ENCODE data around the gene HTRA3. TPM values are rescaled to one million over a fixed set of nuclear protein-coding genes. Genes with fewer than 3 reads are reported as not detected.

The HTRA3 gene
- total and polyA plus RNA-seq, 7 donors, result 7.2 to 26.4 (median 14.0) TPM

- H3K36me3 ChIP-seq (ENCODE audit: insufficient read depth in 1 of 2, low read depth in 1 of 2), result no peaks in the 10 kb centered on the region
Measured at GRCh38 chr4:8297691-8298485, 28.3 kb downstream of the HTRA3 start.

GRCh38 chr4:8300832-8301231 lies 31.3 kb downstream of the HTRA3 start:
- Histone ChIP-seq H3K4me3 (no peak overlapping the region), H3K27me3 (ENCODE audit: insufficient read depth in 3 of 3, low read length in 2 of 3) (no peaks in the 10 kb centered on the region), H3K27ac (no peak overlapping the region), H3K9me3 (peaks cover 3% of the 10 kb centered on the region), H3K36me3 (ENCODE audit: insufficient read depth in 1 of 2, low read depth in 1 of 2) (no peaks in the 10 kb centered on the region), H3K4me1 (no peaks in the 10 kb centered on the region)
- TF ChIP-seq CTCF (IDR thresholded peaks at IDR 0.05), result no peak
- DNase-seq, result no peak
- ATAC-seq, result no peak
- intact Hi-C loops (cut with DNase I), result no loop called here
- 93 to 98% (median 97%) methylated on average over 1 of the region's 1 CpG for WGBS, 3 donors

More at GRCh38 chr4:8297691-8298485, 28.3 kb downstream of the HTRA3 start:
- no peak for TF ChIP-seq CTCF (IDR thresholded peaks at IDR 0.05)
- ATAC-seq (peak in 3 of 4 donors; percentile 21 to 35 (median 23)), DNase-seq (peak; percentile 11 to 49)
- H3K4me1 ChIP-seq, result no peaks in the 10 kb centered on the region
- H3K27me3 ChIP-seq (ENCODE audit: insufficient read depth in 3 of 3, low read length in 2 of 3), result no peaks in the 10 kb centered on the region
- peaks cover 3% of the 10 kb centered on the region for H3K9me3 ChIP-seq
- no peak overlapping the region for H3K27ac ChIP-seq
- no peak overlapping the region for H3K4me3 ChIP-seq
- intact Hi-C loops (cut with DNase I), result no loop called here
- 71 to 78% (median 76%) methylated on average over 20 of the region's 20 CpGs for WGBS, 3 donors

- H3K4me3 ChIP-seq, result no peak overlapping the region
- ATAC-seq, result no peak
- peaks cover 8% of the 10 kb centered on the region for H3K4me1 ChIP-seq
- H3K9me3 ChIP-seq, result peaks cover 3% of the 10 kb centered on the region
- 94 to 97% (median 94%) methylated on average over 22 of the region's 22 CpGs for WGBS, 3 donors
- H3K27me3 ChIP-seq (ENCODE audit: insufficient read depth in 3 of 3, low read length in 2 of 3), result no peaks in the 10 kb centered on the region
- no peak overlapping the region for H3K27ac ChIP-seq
- intact Hi-C loops (cut with DNase I), result no loop called here
- H3K36me3 ChIP-seq (ENCODE audit: insufficient read depth in 1 of 2, low read depth in 1 of 2), result no peaks in the 10 kb centered on the region
- DNase-seq, result peak in 1 of 2 donors; percentile 40
- TF ChIP-seq CTCF (IDR thresholded peaks at IDR 0.05), result no peak
Measured at GRCh38 chr4:8301851-8302730, 32.5 kb downstream of the HTRA3 start.

GRCh38 chr4:8303081-8303480 lies 33.5 kb downstream of the HTRA3 start:
- no peaks in the 10 kb centered on the region for H3K36me3 ChIP-seq (ENCODE audit: insufficient read depth in 1 of 2, low read depth in 1 of 2)
- TF ChIP-seq CTCF (IDR thresholded peaks at IDR 0.05), result no peak
- H3K27me3 ChIP-seq (ENCODE audit: insufficient read depth in 3 of 3, low read length in 2 of 3), result no peaks in the 10 kb centered on the region
- peaks cover 10% of the 10 kb centered on the region for H3K4me1 ChIP-seq
- DNase-seq, result peak in 1 of 2 donors; percentile 23
- intact Hi-C loops (cut with DNase I), result no loop called here
- H3K4me3 ChIP-seq, result no peak overlapping the region
- ATAC-seq, result no peak
- peaks cover 3% of the 10 kb centered on the region for H3K9me3 ChIP-seq
- 81 to 85% (median 82%) methylated on average over 4 of the region's 4 CpGs for WGBS, 3 donors
- no peak overlapping the region for H3K27ac ChIP-seq

Data from psoas muscle (tissue), 8 donors.